Activated CD8-positive, alpha-beta memory T cell treated with anti-CD3 and anti-CD28 coated beads, Interleukin-2, amount 50 U/mL, for 24 hours (primary cell): Measurements from ENCODE around the gene LRRC7.

ENCODE experiments used
- DNase-seq: peaks from one replicate; pipeline ENCODE4 v3.0.0-alpha.2; 2020; ENCODE audit errors: extremely low read depth

The LRRC7 gene

DNA sequence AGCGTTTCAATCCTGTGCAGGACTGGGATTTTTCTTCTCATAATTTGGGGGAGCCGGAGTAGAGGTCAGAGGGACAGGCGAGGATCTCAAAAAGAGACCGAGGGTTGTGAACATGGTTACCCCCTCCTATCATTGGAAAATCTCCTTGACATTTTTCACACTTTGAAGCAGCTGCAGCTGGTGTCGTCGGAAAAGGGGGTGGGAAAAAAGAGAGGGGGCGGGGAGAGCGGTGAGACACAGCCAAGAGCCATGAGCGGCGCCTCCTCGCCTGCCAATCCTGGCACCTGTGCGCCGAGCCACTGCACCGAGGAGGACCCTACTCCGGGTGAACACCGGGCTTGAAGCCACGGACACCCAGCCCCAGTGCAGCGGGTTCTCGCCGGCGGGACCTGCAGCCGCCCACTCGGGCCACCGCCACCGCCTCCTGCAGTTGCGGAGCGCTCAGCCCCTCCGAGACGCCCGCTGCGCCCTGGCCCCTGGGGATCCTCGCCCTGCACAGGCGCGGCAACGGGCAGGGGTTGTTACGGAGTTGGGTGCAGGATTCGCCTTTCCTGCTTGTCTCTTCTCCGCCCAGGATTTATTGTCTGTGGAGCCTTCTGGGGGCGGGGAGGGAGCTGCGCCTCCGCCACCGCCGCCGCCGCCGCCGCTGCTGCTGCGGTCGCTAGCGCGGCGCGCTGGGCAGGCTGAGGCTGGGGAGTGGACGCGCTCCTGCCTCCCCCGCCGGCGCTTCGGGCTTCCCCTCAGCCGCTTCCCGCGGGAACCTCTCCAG, at the start of gene LRRC7:
Gene LRRC7, plus strand, starts transcription at position 271 of the 769 bp plus-strand sequence. CDS start 718 bp downstream, outside the sequence.
- DNase-seq: no peak

DNA sequence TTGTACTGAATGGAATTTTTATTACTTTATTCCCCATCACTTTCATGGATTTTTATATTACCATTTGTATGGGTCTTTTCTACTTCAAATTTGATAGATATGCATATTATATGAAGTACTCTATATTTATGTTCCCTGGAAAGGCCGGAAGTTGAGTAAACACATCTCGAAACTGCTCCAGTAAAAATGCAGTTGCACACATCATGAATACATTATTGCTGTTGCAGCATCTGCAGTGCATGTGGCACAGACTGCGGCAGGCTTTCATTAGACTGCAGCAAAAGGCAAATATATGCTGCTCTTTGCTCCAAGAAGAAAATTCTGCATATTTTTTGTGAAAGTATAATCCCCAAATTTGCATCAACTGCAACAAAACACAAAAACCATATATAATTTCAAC, 48.7 kb upstream of the LRRC7 start:
- DNase-seq: no peak

DNA sequence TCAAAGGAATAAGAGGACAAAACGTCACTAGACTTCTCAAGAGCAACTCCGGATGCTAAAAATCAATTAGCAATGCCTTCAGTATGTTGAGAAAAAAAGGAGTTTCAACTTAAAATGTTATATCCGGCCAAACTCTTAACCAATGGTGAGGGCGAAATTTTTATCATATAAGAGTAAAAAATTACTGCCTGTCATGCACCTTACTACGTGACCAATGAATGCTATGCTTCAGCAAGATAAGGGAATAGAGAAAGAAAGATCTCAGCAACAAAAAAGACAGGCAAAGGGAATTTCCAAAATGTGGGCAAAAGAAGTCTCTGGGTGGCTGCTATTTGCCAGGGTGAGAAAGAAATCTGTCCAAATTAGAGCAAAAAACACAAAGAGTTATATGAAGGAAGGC, 47.4 kb upstream of the LRRC7 start:
- no peak for DNase-seq

DNA sequence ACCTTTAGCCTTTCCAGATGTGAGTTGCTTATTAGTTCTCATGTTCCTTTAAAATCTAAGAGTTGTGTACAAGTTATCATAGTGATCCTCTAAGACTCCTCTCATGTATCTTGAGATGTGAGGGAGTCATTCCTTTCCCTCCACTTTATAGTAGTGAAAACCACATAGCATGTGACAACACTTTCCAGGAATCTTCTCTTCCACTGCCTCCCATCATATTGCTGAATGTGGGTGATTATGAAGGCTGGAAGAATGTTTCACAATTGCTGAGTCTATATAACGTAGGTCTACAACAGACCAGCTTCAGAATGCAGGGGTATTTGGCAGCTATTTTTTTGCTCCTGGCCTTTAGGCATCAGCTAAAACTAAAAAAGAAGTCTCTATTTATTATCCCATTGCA, 44.7 kb upstream of the LRRC7 start:
- DNase-seq: no peak

DNA sequence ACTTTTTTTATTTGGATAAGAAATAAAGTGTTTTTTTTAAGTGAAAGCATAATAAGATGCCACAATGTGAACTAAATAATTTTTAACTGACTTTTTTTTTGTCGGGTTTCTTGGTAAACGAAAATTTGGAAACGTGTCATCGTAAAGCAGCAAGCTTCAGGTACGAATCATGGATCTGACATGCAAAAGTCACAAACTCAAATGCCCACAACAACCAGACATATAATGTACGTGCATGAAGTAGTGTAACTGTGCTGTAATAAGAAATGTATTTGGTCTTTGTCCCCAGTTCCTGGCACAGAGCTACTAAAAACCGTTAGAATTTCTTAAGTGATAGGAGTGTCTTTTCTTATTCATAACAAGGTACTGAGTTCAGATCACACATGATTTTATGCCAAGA, 44.3 kb upstream of the LRRC7 start:
- no peak for DNase-seq

DNA sequence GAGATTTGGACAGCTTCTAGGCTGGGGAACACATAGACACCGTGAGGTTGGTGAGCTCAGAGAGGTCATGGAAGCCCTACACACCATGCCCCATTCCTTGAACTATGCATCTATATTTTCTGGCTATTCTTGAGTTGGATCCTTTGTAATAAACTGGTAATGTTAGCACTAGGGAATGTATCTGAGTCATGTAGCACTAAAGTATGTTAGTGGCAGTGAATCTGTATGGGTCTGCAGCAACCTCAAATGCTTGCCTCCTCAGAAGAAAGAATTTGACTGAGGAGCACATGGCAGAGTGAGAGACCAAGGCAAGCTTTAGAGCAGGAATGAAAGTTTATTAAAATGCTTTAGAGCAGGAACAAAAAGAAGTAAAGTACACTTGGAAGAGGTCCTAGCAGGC, 43.7 kb upstream of the LRRC7 start:
- no peak for DNase-seq

DNA sequence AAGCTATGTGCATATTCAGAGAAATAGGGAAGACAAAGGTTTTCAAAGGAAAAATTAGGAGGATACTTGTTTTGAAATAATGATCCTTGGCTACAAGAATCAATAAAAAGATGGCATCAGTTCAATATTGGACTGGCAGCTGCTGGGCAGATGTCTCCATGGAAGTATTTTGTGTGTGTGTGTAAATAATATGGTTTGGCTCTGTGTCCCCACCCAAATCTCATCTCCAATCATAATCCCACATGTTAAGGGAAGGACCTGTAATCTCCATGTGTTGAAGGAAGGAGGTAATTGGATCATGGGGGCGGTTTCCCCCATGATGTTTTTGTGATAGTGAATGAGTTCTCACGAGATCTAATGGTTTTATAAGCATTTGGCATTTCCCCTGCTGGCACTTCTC, 40.4 kb upstream of the LRRC7 start:
- no peak for DNase-seq

DNA sequence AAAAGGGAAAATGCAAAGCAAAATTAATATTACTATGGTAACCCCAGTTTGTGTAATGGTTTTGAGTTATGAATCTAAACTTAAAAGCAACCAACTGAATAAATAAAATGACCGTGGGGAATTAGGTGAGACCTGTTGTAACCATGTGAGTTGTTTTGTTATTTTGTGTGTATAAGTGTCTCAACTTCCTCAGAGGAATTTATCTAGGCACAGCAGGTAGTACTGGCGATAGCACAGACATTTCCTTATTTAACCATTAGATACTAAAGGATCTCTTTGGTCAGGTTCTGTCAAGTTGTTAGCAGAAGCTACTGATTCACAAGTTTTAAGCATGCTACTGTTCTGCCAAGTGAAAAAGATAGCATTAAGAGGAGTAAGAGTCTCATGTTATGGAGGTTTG, 39.3 kb upstream of the LRRC7 start:
- no peak for DNase-seq

DNA sequence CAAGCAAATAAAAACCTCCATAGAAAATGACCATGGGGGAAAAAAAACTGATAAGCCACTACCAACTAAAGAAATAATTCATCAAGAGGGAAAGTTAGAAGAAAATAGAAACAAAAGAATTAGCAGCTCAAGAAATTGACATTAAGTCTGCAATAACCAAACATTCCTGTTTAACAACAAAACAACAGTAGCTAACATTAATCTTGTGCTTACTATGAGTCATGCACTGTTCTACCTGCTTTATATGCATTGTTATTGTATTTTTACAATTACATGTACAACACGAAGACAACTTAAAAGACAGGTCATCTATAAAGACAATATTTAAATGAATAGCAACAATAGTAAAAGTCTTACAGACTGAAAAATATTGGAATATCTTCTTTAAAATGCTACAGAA, 34.4 kb upstream of the LRRC7 start:
- no peak for DNase-seq

DNA sequence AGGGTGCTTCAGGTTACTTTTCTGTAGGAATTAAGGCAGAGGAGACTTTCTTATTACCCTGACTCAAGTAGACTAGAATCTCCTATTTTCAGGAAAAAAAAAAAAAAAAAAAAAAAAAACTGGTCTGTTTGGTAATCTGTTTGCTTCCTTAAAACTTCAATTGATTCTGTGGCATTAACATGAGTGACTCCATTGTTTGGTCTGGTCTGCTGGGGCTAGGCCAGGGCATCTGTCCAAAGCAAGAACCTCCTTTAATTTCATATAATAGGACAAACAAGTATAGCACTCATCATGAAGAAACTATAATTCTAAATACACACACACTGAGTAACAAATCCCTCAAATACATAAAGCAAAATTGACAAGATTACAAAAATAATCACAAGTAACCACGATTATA, 32.9 kb upstream of the LRRC7 start:
- DNase-seq: no peak

DNA sequence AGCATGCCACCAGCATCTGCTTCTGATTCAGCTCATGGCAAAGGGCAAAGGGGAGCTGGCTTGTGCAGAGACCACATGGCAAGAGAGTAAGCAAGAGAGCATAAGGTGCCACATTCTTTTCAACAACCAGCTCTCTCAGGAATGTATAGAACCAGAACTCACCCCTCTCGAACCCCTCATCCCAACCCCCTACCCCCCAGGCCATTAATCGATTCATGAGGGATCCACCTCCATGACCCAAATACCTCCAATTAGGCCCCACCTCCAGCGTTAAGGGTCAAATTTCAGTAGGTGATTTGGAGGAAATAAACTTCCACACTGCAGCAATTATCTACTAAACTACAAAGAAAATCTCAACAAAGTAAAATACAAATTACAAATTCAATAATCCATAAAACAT, 32.2 kb upstream of the LRRC7 start:
- DNase-seq: no peak

DNA sequence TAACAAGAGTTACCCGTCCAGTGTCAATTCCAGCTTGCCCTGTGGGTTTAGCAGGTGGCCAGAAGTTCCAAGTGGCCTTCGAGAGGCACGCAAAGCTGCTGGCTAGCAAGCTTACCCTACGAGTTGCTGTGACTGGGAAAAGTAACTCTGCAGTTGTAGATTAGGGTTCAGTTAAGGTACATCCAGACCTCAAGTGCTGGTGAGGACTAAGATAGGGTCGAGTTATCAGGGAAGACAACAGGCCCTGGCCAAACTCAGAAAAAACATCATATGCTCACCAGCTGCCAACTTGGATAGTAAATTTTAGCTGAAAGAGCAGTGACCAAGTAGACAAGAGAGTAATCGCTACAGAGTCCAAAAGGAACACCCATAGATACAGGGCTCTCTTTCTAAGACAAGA, 27.7 kb upstream of the LRRC7 start:
- no peak for DNase-seq

DNA sequence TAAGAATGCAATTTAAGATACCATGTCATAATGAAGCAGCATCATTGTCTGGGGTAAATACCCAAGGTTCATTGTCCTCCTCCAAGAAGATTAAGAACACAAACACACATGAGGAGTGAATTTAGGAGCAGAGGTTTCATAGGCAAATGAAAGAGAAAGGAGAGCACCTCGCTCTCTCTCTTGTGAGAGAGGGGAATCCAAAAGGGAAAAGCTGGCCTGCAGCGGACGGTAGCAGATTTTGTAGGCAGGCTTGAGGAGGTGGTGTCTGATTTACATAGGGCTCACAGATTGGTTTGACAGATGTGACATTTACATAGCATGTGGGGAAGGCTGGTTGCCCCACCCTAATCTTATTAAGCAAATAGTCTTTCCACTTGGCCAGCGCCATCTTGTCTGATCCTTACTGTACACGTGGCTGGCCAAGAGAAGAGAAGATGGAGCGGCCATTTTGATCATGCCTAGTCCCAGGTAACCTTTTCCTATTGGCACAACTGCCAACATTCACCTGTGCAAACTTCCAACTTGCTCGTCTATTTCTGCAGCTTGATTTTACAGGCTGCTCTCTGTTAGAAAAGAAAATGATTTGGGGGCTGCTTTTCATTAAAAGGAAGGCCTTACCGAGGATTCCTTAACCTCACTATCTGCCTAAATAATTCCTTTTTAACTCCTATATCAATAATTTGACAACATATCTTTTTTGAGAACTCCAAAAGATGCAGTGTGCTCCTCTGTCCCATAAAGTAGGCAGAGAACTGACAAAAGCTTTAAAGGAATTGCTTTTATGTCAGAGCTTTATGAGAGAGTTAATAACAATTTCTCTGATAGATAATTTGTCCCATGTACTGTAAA, 16.0 kb upstream of the LRRC7 start:
- no peak for DNase-seq

DNA sequence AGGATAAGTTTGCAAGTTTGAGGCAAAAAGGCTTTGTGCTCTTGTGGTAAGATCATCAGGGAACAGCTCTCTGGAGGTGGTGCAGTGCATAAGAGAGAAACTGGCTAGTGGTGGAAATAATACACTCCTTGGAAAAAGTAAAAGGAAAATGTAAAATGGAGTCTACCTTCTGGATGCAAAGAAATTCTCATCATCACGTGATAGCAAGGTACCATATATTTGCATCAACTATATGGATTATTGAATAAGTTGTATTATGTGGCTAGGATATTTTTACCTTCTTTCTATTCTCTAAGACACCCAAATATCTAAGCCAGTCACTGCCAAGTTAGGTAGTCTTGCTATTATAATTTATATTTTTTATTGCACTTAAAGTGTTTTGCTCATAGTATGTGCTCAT, 14.0 kb upstream of the LRRC7 start:
- no peak for DNase-seq

DNA sequence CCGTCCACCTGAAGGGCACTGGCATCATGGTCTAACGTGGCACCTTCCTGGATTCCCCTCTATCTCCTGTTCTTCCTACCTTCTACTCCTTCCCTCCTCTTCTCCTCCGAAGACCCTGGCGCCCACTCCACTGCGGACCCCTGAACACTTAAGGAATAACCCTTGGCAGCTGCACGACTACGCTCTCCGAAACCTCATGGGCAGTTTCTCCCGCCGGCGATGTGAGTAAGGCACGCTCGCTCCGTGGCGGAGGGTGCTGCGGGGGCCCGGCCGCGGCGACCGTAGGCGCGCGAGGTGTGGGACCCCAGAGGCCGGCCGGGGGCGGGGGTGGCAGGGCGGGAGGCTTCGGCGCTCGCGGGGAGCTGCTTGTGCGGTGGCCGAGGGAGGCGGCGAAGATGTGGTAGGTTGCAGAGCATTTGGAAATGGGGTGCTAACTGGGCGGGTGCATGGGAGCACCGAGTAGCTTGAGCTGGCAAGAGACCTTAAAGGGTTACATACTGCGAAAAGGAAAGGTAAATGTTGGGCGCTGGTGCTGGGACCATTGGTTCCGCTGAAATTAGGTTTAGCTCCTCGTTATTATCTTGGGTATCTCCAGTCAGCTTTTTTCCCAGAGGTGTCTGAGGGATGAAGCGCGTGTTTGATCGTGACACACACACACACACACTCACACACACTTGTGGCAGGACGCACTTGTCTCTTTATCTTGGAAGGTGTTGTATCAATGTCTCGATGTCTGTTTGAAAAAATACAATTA, 876 bp downstream of the LRRC7 start:
- no peak for DNase-seq

DNA sequence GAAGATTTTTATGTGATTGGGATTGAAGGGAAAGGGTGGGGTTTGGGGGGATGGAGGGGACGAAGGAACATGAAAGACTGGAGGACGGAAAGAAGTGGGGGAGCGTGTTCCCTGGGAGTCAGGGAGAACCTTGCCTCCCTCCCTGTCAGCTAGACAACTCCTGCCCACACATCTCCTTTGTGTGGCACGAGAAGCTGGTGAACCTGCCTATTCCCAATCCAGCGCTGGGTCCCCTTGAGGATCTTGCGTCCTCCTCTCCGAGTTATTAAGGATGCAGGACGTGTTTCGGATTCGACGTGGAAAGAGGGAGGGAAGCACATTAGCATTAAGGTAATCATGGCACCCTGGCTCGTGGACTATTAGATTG, 1.4 kb downstream of the LRRC7 start:
- DNase-seq: no peak

DNA sequence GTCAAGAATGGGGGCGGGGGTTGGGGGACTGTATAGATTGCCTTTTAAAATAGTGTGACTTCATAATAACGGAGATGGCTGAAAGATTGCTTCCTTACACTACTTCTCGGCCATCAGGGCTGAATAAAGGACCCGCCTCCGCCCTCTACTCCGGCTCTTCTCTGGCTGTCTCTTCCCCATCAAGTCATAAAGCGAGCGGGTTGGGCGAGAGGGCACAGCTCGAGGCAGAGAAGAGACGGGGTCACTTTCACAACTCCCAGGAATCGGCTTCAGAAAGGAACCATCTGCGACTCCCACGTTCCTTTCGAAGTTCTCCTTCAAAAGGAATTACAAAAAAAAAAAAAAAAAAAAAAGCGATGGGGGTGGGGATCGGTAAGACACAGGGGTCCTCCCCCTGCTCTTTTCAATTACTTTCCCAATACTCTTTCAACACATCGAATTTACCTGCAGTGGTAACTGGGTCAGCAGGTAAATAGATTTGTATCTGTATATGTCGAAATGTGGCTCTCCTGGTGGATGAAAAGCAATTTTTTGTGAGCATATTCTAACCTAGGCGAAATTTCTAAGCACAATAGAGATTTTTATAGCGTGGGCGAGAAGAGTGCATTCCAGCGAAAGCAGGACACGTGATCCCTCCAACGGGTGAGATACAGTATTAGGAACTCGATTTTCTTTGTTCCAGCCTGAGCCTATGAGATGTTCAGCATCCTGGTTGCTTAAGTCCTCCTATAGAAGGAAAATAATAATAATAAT, 2.0 kb downstream of the LRRC7 start:
- no peak for DNase-seq

DNA sequence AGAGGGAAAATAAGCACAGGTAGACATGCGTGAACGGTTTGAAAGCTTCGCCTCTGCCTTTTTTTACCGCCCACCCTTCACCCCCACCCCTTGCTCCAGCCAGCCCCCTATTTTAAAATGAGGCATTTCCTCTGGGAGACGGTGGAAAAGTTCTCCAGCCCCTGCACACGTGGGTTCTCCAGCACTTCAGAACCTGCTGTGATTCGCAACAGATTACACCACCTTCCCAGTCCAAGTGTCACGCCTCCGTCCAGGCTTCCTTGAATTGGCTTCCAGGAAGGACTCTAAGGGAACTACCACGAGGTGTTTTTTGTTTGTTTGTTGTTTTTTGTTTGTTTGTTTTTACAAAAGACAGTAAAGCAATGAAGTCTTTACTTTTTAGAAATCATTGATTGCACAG, 2.6 kb downstream of the LRRC7 start:
- DNase-seq: no peak

DNA sequence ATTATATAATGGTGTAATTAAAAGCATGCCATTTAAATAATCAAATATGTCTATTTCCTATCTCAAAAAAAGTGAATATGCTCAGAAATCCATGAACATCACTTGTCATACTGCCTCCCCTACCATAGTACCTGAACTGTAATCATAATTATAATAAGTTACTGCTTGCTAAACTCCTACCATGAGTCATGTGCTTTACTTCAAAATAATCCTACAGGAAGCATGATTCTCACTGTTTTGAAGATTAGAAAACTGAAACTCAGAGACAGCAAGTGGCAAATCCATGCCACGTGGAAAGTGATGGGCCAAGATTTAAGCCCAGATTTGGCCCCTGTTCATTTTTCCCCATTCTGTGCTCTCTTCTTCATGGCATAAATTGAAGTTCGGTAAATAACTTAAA, 5.2 kb downstream of the LRRC7 start:
- no peak for DNase-seq

DNA sequence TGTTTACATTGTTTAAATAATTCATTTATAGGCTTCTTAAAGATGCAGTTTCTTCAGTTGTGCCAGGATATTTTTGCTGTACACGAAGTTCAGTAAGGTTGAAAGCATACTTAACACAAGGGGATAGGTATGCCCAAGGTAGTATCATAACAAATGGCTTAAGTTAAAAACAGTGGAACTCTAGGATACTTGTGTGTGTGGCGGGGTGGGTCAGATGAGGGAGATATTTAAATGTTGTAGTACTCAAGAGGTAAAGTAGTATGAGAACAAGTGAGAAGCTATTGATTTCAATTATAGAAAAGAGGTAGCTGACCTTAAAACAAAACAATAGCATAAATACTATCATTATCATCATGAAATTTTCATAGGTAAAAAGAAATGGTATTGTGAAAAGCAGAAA, 6.2 kb downstream of the LRRC7 start:
- DNase-seq: no peak

DNA sequence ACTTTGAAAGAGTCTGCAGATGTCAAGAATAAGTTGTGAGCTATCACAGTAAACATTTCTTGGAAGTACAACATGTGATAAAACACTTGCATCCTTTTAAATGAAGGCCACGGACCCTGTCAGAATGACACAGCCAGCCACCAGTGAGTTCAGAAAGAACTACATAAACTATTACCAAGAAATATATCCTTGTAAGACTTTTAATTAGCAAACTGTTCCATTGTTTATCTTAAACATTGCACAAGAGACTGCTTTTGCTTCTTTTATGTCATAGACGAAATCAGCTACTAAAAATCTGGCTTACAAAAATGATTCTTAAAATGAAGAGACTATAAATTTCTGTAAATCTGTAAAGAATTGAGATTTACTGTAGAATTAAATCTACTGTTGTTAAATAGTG, 17.9 kb downstream of the LRRC7 start:
- DNase-seq: no peak

DNA sequence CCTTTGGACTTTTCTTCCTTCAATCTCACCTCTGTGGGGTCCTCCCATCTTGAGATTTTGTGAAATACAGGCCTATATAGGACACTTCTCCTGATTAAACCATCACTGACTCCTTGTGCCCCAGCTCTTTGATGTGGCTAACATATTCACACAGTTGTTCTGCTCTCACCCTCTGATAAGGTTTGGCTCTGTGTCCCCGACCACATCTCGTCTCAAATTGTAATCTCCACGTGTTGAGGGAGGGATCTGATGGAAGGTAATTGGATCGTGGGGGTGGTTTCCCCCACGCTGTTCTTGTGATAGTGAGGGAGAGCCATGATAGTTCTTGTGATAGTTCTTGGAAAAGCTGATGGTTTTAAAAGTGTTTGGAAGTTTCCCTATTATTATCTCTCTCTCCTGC, 19.7 kb downstream of the LRRC7 start:
- no peak for DNase-seq
